SU-DHL-6 (cell line): ENCODE data around the gene C8G.
A peak's percentile ranks its signal among the peaks of the same experiment; 100 is the strongest.

Experiments
- H2AFZ ChIP-seq: fragments of 200-600 bp; sonication (generic); 2 replicates; pipeline ENCODE4 v1.6.1; 2014; ENCODE audit warnings: low read depth, mild to moderate bottlenecking, moderate library complexity, mixed read lengths, antibody characterized with exemption, low read length; ENCODE audit not compliant: severe bottlenecking
- H3F3A ChIP-seq: fragments of 200-600 bp; shearing (Covaris generic); 2 replicates; pipeline ENCODE4 v1.6.0; 2016; ENCODE audit warnings: antibody characterized with exemption, mild to moderate bottlenecking; ENCODE audit not compliant: insufficient read depth
- H3K27ac ChIP-seq: fragments of 200-600 bp; sonication (generic); 2 replicates; pipeline ENCODE4 v1.5.1; 2016; ENCODE audit warnings: low read depth, mild to moderate bottlenecking, low read length, moderate library complexity, mixed read lengths
- H3K27me3 ChIP-seq: fragments of 200-600 bp; sonication (generic), shearing (Covaris generic); 2 replicates; pipeline ENCODE4 v1.6.0; 2014; ENCODE audit warnings: mild to moderate bottlenecking, low read length
- H3K36me3 ChIP-seq: fragments of 200-600 bp; sonication (generic); 2 replicates; pipeline ENCODE4 v1.6.1; 2014; ENCODE audit warnings: mild to moderate bottlenecking, low read length, mixed read lengths
- H3K4me2 ChIP-seq: fragments of 300-600, 200-600 bp; shearing (Covaris generic), sonication (generic); 2 replicates; pipeline ENCODE4 v1.6.0; 2014; ENCODE audit warnings: low read length, low read depth, mild to moderate bottlenecking; ENCODE audit not compliant: poor library complexity, severe bottlenecking
- H3K4me3 ChIP-seq: fragments of 200-600 bp; sonication (generic); 2 replicates; pipeline ENCODE4 v1.5.1; 2014; ENCODE audit warnings: antibody characterized with exemption, low read length, mild to moderate bottlenecking, mixed read lengths; ENCODE audit not compliant: insufficient read depth, poor library complexity, severe bottlenecking
- H3K79me2 ChIP-seq: fragments of 200-600 bp; sonication (generic); 2 replicates; pipeline ENCODE4 v1.6.1; 2014; ENCODE audit warnings: mild to moderate bottlenecking, low read length, moderate library complexity; ENCODE audit not compliant: insufficient read depth
- H3K9ac ChIP-seq: fragments of 200-600 bp; sonication (generic); 2 replicates; pipeline ENCODE4 v1.7.0; 2014; ENCODE audit warnings: mild to moderate bottlenecking, low read length
- H3K9me2 ChIP-seq: fragments of 200-600 bp; sonication (generic); replicated peaks from 2 replicates; pipeline ENCODE4 v1.6.1; 2014; ENCODE audit warnings: low read length; ENCODE audit not compliant: insufficient read depth
- H3K9me3 ChIP-seq: fragments of 200-600 bp; sonication (generic); 2 replicates; pipeline ENCODE4 v1.6.1; 2014; ENCODE audit warnings: low read length, mixed read lengths; ENCODE audit not compliant: insufficient read depth
- H4K20me1 ChIP-seq: fragments of 200-600 bp; sonication (generic); 2 replicates; pipeline ENCODE4 v1.6.1; 2014; ENCODE audit warnings: low read depth, mild to moderate bottlenecking, antibody characterized with exemption, low read length, moderate library complexity, mixed read lengths
- CTCF ChIP-seq: fragments of 200-600 bp; sonication (generic); IDR thresholded peaks from one replicate; pipeline ENCODE4 v1.5.1; 2017; ENCODE audit warnings: antibody characterized with exemption, mild to moderate bottlenecking, low read length, moderate library complexity; ENCODE audit not compliant: insufficient read depth, poor library complexity, severe bottlenecking
- EZH2phosphoT487 ChIP-seq: fragments of 200-600 bp; sonication (generic), shearing (Covaris generic); conservative IDR thresholded peaks from 2 replicates; pipeline ENCODE4 v1.6.1; 2018; ENCODE audit warnings: mild to moderate bottlenecking, antibody characterized with exemption, low read length, moderate library complexity, mixed read lengths

C8G gene

GRCh38 chr9:136943291-136944211 lies 1.5 kb upstream of the C8G start:
- Histone ChIP-seq H4K20me1 (no peaks in the 10 kb centered on the region), H3K9me2 (no peaks in the 10 kb centered on the region), H3K9me3 (no peaks in the 10 kb centered on the region), H3F3A (no peaks in the 10 kb centered on the region), H3K27ac (peak overlapping the region; percentile 69), H2AFZ (no peak overlapping the region), H3K9ac (peak overlapping the region; percentile 94), H3K36me3 (no peaks in the 10 kb centered on the region), H3K4me2 (peak overlapping the region; percentile 57), H3K4me3 (peak overlapping the region; percentile 88), H3K79me2 (peaks cover 8% of the 10 kb centered on the region), H3K27me3 (no peaks in the 10 kb centered on the region)
- TF ChIP-seq EZH2phosphoT487 (no peak), CTCF (no peak)

DNA sequence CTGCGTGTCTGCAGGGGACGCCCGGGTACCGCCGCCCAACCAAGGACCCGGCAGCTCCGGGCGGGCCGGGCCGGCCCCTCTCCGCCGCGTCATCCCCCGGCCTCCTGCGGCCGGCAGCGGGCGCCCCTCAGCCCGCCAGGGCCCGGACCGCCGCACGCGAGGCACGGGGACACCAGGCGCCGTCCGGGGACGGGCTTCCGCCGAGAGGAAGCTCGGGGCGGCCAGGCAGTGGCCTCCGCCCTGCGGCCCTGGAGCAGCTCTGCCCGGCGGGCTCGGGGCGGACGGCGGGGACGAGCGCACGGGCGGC lies 878 bp upstream of the C8G start:
- no peaks in the 10 kb centered on the region for H3K36me3 ChIP-seq
- H3K9me2 ChIP-seq: no peaks in the 10 kb centered on the region
- peak overlapping the region; percentile 94 for H3K9ac ChIP-seq
- H4K20me1 ChIP-seq: no peaks in the 10 kb centered on the region
- H3K27me3 ChIP-seq: no peaks in the 10 kb centered on the region
- peak overlapping the region; percentile 88 for H3K4me3 ChIP-seq
- peaks cover 8% of the 10 kb centered on the region for H3K79me2 ChIP-seq
- H3K9me3 ChIP-seq: no peaks in the 10 kb centered on the region
- peak overlapping the region; percentile 69 for H3K27ac ChIP-seq
- no peak overlapping the region for H2AFZ ChIP-seq
- TF ChIP-seq EZH2phosphoT487 (no peak), CTCF (no peak)
- peak overlapping the region; percentile 57 for H3K4me2 ChIP-seq
- H3F3A ChIP-seq: no peaks in the 10 kb centered on the region

GRCh38 chr9:136945333-136946227 lies 537 bp downstream of the C8G start:
- Histone ChIP-seq H2AFZ (no peak overlapping the region), H3K79me2 (peaks cover 8% of the 10 kb centered on the region), H3K9me2 (no peaks in the 10 kb centered on the region), H3K4me3 (no peak overlapping the region), H3K4me2 (no peak overlapping the region), H3K36me3 (no peaks in the 10 kb centered on the region), H3F3A (no peaks in the 10 kb centered on the region), H3K9me3 (no peaks in the 10 kb centered on the region), H3K27ac (no peak overlapping the region), H3K27me3 (no peaks in the 10 kb centered on the region), H4K20me1 (no peaks in the 10 kb centered on the region), H3K9ac (no peak overlapping the region)
- TF ChIP-seq CTCF (no peak), EZH2phosphoT487 (no peak)
